Measurements from ENCODE around the gene CRISP1.
"Not testable (repeated sequence)": the region's sequence is repeated elsewhere in the genome, so short reads cannot be mapped to it uniquely, and the experiment has no call there.

The CRISP1 gene, protein sequence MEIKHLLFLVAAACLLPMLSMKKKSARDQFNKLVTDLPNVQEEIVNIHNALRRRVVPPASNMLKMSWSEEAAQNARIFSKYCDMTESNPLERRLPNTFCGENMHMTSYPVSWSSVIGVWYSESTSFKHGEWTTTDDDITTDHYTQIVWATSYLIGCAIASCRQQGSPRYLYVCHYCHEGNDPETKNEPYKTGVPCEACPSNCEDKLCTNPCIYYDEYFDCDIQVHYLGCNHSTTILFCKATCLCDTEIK

DNA sequence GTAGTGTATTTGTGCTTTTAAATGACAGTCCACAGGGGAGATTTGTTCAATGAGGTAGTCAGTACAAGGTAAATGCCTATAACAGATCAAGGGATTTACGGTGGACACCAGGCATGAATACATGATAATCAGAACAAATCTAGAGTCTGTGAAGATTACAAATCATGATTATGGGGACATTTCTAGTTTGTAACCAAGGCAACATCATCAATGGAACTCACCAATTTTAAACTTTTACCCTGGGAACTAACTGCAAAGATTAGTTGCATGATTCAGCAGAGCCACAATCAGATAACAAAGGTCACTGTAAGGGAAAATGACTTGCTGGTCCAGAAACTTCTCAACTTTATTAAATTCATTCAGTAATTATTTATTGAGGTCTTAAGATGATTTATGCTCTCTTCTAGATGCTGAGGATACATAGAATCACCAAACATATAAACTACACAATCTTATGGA lies at the start of gene CRISP1:
Gene CRISP1 (minus strand): TSS at position 51 of the 459 bp plus-strand sequence. CDS start 9,135 bp downstream, outside the sequence.
- DNase-seq (ENCODE audit: low read depth in 2 of 2): no peak

DNA sequence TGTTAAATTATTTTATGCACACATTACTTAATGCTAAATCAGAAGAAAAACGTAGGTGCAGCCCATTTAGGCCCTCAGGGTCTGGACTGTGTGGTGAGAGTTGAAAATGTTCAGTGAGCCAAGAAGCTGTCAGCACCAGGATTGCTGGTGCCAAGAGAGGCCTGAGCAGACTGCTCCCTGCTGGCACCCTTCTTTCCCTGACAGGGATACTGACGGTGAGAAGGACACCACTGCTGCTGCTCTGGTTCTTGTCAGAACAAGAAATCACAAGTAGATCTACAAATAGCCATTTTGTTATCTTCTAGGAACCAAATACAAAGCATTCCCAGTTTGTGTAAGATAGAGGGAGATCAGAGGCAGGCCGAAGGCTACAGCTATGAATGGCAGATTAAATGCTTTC lies 48.7 kb upstream of the CRISP1 start:
- DNase-seq (ENCODE audit: low read depth in 2 of 2): no peak

GRCh38 chr6:49913636-49914375 lies 47.5 kb upstream of the CRISP1 start:
- DNase-seq (ENCODE audit: low read depth in 2 of 2): no peak

DNA sequence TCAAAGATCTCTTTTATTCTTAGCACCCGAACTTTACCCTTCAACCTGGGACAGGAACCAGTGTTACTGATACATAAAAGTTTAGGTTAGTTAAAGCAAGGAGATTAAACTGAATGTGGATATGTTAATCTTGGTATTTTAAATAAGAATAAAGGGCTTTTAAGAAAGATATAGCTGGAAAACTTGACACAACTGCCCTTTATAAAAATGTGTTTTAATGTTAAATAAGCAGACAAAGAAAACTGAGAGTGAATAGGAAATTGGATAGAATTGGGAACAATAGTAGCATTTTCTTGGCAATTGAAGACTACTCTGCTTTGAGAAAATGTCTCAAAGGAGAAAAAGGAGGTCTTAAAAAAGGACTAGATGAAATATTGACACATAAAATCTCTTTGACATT lies 45.9 kb upstream of the CRISP1 start:
- no peak for DNase-seq (ENCODE audit: low read depth in 2 of 2)

- no peak for DNase-seq (ENCODE audit: low read depth in 2 of 2)
These were observed 44.9 kb upstream of the CRISP1 start for GRCh38 chr6:49911252-49911651.

- no peak for DNase-seq (ENCODE audit: low read depth in 2 of 2)
These were observed 43.2 kb upstream of the CRISP1 start for GRCh38 chr6:49909563-49909962.

DNA sequence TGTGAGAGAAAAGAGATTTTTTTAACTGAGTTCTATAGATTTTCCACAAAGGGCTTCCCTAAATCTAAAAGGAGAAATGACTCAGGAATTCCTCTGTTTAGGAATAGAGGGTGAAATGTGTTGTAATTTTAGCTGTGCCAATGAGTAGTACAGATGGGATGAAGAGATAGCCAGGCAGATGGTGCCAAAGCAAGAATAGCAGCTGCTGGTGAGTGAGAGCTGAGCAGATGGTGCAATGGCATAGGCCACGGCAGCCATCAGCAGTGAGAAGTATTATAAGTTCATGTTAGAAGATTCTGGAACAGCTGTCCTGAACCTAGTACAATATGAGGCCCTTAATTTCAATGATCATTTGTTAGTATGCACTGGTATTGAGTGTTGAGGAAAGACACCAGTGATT lies 40.2 kb upstream of the CRISP1 start:
- no peak for DNase-seq (ENCODE audit: low read depth in 2 of 2)

- no peak for DNase-seq (ENCODE audit: low read depth in 2 of 2)
These were observed 39.0 kb upstream of the CRISP1 start for GRCh38 chr6:49905296-49905695.

DNA sequence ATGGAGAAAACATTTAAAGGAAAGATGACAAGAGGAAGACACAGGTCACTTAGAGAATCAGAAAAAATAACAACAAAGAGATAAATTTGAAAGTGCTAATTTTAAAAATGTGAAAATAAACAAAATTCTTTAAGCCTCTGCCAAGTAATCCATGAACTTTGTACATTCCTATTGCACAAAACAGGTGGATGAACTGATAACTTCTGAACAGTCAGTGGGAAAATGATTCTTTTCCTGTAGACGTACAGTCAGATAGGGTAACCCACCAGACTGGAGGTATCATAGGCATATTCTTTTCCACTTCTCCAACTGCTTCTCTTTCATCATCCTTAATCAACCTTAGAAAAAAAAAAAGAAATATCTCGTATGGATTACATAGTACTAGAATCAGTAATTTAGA lies 36.5 kb upstream of the CRISP1 start:
- no peak for DNase-seq (ENCODE audit: low read depth in 2 of 2)

- no peak for DNase-seq (ENCODE audit: low read depth in 2 of 2)
These were observed 32.7 kb upstream of the CRISP1 start for GRCh38 chr6:49898904-49899566.

GRCh38 chr6:49895553-49895952 lies 29.2 kb upstream of the CRISP1 start:
- DNase-seq (ENCODE audit: low read depth in 2 of 2): not testable (repeated sequence)

- DNase-seq (ENCODE audit: low read depth in 2 of 2): no peak
These were observed 25.9 kb upstream of the CRISP1 start for GRCh38 chr6:49892280-49892679.

- no peak for DNase-seq (ENCODE audit: low read depth in 2 of 2)
These were observed 24.7 kb upstream of the CRISP1 start for GRCh38 chr6:49890988-49891387.

DNA sequence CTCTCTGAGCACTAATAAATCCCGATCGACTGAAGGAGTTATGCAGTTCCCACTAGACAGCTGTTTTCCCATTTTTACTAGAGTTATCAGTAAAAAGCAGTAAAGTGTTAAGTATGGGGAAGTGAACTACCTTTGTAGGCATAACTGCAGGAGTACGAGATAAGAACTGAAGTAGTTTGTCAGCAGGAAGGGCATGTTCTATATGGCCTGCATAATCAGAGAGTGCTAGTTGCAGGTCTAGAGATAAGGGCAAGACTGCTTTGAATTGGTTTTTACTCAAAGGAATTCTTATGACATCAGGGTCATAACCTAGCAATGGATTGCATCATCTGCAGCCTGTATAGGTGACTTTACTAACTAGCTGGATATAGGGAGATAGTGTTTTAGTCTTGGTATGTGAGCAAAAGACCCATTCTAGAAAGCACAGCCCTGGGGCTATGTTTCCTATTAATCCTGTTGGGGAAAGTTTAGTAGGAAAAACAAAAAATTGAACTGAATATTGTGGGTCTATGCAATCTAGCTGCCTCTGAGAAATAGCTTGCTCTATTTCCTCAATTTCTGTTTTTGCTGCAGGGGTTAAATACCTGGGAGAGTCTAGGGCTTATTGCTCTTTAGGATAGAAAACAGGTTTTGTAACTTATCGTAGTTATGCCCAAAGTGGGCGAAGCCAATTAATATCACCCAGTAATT lies 22.6 kb upstream of the CRISP1 start:
- no peak for DNase-seq (ENCODE audit: low read depth in 2 of 2)

DNA sequence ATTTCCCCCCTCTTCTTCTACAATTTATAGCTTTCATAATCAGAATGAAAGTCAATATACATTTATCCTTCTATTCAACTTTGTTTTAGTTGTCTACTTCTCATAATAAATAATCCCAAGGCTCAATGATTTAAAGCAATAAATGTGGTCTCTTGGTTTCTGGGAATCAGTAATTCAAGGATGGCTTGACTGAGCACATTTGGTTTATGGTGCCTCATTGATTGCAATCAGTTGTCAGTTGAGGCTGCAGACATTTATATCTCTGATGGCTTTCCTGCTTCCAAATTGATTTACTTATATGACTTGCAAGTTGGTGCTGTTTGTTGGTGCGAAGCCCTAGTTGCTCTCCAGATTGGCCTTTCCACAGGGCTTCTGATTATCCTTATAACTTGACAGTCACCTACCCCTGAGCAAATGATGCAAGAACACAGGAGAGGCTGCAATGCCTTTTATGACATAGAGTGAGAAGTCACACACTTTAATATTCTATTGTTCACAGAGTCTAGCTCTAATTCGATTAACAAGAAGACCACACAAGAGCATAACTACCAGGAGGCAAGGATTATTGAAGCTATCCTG lies 2.7 kb upstream of the CRISP1 start:
- DNase-seq (ENCODE audit: low read depth in 2 of 2): no peak

DNA sequence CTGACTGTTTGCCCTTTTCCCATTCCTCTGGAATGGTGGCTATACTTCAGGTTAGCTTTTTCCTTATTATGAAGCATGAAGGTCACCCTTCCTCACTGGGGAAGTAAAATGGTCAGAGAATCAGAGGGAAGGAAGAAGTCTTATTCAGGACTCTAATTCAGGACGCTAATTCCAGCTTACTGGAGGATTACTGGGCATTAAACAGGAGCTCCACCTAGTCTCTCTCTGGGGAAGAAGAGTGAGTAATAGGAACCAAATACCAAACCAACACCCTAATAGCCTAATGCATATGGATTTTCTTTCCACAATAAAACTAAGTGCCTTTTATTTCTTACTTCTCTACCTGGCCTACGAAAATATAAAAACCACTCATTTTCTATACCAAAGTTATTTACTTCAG lies 10.1 kb downstream of the CRISP1 start:
- no peak for DNase-seq (ENCODE audit: low read depth in 2 of 2)

DNA sequence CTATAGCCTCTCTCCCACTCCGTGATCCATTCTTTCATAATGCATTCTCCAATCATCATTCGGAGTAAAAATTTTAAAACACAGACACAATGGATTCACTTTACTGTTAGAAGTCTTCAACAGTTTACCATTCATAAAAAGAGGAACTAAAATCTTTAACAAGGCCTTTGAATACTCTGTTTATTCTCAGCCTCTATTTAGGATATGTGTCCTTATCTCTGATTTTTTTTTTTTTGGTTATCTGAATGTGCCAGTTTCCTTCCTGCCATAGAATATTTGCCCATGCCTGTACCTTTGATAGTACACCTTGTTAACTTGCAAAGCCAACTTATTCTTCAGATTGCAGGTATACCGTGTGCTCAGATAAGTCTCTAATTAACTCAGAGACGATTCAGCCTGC lies 11.1 kb downstream of the CRISP1 start:
- DNase-seq (ENCODE audit: low read depth in 2 of 2): no peak

- no peak for DNase-seq (ENCODE audit: low read depth in 2 of 2)
These were observed 13.4 kb downstream of the CRISP1 start for GRCh38 chr6:49852975-49853374.

- no peak for DNase-seq (ENCODE audit: low read depth in 2 of 2)
These were observed 17.0 kb downstream of the CRISP1 start for GRCh38 chr6:49849213-49849907.

DNA sequence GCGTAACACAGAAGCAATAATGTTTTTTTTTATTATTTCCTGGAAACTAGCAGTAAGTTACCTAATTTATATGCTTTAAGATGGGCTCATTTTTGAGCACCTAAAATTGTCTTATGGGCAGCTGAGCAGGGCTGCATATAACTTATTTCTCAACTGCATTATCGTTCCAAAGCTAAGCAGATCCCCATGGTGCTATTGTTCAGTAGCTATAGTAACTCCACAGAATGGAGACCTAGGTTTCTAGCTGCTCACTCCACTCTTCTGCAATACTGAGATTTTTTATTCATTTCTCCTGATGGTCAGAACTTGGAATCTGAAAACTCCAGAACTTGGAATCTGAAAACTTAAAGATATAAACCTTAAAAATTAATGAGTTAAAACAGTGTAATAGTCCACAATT lies 18.7 kb downstream of the CRISP1 start:
- DNase-seq (ENCODE audit: low read depth in 2 of 2): no peak

- DNase-seq (ENCODE audit: low read depth in 2 of 2): no peak
These were observed 19.3 kb downstream of the CRISP1 start for GRCh38 chr6:49847014-49847413.
